ENCODE results near the gene TRIM32.

TRIM32 gene

DNA sequence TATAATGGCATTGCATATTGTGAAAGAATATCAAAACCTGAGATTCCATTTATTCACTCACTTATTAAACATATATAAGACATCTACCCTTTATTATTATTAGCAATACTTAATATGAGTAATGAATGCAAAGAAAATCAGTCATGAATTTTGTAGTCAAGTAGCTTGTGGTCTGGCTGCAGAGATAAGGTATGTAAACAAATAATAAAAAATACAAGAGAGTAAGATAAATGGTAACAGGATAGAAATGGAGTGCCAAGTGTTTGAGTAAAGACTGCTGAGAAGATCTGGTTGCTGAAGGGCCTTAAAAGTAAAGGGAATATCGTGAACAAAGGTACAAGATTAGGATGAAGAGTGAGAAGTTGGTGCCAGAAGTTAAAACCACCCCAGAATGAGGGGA is 18.4 kb downstream of the TRIM32 start:
- no peak for DNase-seq (ENCODE audit: low read depth)

- DNase-seq (ENCODE audit: low read depth), result no peak
Measured at GRCh38 chr9:116706310-116707290, 19.5 kb downstream of the TRIM32 start.

GRCh38 chr9:116712781-116713180 is 25.7 kb downstream of the TRIM32 start:
- no peak for DNase-seq (ENCODE audit: low read depth)

GRCh38 chr9:116713271-116713670 is 26.2 kb downstream of the TRIM32 start:
- DNase-seq (ENCODE audit: low read depth), result no peak

- DNase-seq (ENCODE audit: low read depth), result no peak
Measured at GRCh38 chr9:116715751-116716150, 28.6 kb downstream of the TRIM32 start.

DNA sequence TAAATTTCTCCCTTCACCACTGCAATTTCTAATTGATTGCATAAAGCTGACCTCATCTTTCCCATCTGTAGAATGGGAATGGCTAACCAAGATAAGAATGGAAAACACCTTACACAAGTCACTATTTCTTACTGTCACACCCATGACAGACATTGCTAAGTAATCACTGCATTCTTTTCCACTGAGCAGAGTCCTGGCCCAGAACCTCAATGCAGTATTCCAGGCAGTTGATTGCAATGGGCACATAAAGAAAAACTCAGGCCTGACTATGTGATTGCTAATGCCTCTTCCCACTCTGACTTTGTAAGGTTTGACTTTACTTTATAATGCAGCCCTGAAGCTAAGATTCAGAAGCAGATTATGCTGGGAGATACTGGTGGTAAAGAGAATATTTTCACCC is 29.3 kb downstream of the TRIM32 start:
- no peak for DNase-seq (ENCODE audit: low read depth)

- DNase-seq (ENCODE audit: low read depth), result no peak
Measured at GRCh38 chr9:116717150-116717549, 30.0 kb downstream of the TRIM32 start.

DNA sequence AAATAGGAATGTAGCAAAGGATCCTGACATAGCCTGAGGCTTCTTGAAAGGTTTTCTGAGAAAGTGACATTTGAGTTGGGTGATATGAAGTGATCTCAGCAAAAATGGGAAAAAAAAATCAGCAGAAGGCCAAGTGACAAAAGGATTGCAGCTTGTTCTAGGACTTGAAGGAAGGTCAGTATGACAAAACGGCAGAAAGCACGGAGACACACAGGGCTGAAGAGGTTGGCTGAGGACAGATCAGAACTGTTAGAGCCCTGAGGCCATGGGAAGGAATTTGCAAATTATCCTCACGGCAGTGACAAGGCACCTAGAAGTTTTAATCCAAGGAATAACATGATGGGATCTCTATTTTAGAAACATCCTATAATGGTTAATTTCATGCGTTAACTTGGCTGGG is 31.0 kb downstream of the TRIM32 start:
- DNase-seq (ENCODE audit: low read depth), result no peak

DNA sequence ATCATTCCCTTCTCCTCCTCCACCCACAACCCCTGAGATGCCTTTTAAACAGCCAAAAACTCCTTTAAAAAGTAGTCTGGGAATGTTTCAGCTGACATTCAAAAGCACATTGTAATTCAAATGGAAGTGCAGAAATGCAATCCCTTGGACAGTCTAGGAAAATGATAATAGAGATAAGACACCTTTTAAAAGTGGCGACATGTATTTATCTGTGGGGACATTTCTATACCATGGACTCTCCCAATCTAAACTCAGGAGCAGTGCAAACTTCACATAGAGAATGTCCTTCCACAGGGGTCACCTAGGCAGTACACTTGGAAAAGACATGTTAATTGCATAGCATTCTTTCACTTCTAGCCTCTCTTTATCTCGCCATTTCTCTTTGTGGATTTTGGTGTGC is 33.0 kb downstream of the TRIM32 start:
- DNase-seq (ENCODE audit: low read depth), result no peak

DNA sequence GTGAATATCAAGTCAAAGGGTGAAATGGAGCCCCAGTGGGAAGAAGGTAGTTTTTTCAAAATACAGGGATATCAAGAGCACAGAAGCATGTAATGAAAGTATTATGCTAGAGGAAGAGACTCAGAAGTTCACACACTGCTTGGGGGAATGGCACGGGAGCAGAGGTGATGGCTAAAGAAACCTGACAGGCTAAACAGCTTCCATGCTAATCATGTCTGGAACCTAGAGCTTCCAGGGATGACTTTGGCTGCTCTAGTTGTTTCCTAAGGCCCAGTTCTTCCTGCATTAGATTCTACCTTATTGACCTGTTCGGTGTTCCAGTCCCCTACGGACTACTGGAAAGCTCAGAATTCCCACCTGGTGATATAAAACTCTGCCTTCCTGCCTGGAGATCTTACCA is 34.3 kb downstream of the TRIM32 start:
- DNase-seq (ENCODE audit: low read depth), result no peak

DNA sequence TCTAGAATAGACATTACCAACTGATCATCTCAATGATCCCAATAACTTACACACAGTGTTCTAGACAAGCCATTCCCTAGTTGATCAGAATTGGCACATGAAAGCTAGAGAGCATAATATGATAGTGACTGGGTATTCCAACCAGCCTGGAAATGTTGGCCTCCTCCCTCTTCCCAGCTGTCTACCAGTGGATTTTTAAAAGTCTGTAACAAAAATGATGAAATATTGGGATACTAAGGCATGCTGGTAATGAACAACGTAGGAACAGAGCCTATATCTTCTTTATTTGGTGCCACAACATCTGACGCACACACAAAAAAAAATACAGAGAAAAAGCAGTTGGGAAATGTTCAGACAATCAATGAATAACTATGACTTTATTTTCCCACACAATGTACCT is 34.8 kb downstream of the TRIM32 start:
- DNase-seq (ENCODE audit: low read depth), result no peak

- DNase-seq (ENCODE audit: low read depth), result no peak
Measured at GRCh38 chr9:116724123-116724522, 37.0 kb downstream of the TRIM32 start.

GRCh38 chr9:116726602-116727001 is 39.5 kb downstream of the TRIM32 start:
- DNase-seq (ENCODE audit: low read depth), result no peak

GRCh38 chr9:116733010-116733641 is 46.0 kb downstream of the TRIM32 start:
- no peak for DNase-seq (ENCODE audit: low read depth)

DNA sequence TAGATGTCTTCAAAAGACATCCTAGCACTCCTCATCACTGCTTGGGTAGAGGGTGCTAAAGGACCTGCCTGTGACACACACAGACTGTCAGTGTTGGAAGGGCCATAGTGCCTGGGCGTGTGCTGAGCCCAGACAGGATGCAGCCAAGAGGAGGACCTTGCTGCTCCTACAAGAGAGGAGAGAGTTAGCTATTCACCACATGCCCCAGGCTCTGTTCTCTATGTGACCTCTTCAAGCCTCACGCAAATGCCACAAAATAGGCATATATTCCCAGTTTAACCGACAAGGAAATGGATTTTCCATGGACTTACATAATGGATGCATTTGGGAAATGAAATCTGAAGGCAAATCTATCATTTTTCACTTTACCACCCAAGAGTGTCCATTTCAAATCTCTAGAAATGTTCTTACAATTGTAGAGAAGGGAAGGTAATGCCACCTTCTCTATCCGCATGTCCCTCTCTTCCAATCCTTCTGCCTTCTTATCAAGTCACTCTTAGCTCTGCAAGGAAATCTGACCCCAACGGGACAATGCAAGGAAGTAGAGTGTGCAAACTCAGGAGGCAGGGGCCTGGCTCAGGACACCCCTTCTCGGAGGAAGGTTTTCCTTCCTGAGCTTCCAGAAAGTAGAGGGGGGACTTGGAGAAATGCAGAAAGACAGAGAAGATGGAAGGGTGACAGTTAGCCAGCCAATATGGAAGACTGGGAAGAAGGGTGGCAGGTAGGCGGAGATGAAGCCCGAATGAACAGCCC is 49.5 kb downstream of the TRIM32 start:
- DNase-seq (ENCODE audit: low read depth), result no peak

GRCh38 chr9:116737152-116737546 is 50.0 kb downstream of the TRIM32 start:
- DNase-seq (ENCODE audit: low read depth), result no peak

- no peak for DNase-seq (ENCODE audit: low read depth)
Measured at GRCh38 chr9:116741086-116741740, 54.1 kb downstream of the TRIM32 start.

- DNase-seq (ENCODE audit: low read depth), result no peak
Measured at GRCh38 chr9:116741742-116742141, 54.6 kb downstream of the TRIM32 start.

DNA sequence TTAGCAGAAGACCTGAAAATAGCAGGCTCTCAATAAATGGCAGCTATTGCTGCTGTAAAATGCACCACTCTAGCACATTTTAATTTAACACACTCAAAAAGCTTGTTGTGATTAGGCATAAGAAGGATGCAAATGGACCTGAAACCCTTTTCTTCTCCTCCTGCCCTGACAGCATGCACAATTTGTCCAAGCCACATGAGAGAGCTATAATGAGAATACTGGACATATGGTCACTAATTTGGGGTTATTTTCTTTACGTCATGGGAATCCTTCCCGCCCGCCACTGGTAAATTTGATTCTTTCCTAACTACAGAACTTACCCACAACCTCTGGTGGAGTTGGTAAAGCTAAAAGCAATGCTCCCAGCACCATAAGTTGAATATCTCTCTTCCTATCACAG is 62.1 kb downstream of the TRIM32 start:
- no peak for DNase-seq (ENCODE audit: low read depth)

DNA sequence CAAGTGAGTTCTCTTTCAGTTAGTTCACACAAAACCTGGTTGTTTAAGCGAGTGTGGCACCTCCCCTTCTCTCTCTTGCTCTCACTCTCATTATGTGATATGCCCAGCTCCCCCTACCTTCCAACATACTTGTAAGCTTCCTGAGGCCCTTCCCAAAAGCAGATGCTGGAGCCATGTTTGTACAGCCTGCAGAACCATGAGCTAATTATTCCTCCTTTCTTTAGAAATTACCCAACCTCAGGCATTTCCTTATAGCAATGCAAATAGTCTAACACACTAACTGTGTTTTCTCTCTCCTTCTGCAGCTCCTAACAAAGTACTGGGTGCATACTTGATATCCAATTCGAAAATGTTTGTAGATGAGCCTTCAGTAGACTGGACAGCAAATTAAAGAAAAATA is 62.7 kb downstream of the TRIM32 start:
- DNase-seq (ENCODE audit: low read depth), result no peak

- no peak for DNase-seq (ENCODE audit: low read depth)
Measured at GRCh38 chr9:116750510-116750909, 63.4 kb downstream of the TRIM32 start.
